HG03469 (cell line): ENCODE data around the gene GDF2.
A peak's percentile ranks its signal among the peaks of the same experiment; 100 is the strongest.

Source experiments
- ATAC-seq: cut with Tn5 transposase; IDR thresholded peaks from one replicate; pipeline ENCODE4 v1.9.1; 2021; ENCODE audit warnings: mild to moderate bottlenecking, moderate library complexity, moderate number of reproducible peaks; ENCODE audit not compliant: unreplicated experiment

Gene GDF2

DNA sequence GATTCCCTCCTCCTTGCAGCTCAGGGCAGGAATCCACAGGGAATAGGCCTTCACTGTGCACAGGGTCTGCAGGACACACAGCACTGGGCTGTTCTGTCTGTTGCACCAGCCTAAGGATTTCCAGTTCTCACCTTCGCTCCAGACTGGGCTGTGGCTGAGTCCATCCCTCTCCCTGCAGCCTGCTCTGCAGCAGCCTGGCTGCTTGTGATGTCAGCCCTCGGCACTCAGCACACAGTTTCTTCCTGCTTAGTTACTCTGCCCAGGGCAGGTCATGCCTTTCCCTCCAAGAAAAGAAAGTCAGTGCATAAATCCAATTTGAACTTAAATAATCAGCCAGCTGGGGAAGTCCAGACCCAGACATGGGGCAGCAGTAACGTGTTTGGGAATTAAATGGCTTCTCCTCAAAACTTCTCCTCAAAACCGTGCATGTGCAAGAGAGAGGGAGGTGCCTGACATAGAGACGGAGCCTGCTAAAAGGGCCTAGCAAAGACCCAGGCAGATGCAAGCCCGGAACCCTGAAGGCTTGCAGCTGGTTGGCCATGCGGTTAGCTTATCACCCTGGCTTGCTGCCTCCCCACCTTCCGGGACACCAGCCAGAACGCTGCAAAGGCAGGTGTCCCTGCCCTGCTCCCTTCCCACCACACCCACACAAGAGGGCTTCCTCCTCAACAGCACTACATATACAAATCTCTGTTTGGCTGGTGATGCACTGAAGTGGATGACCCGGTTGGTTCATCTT is 10.9 kb upstream of the GDF2 start:
- no peak for ATAC-seq

- peak; percentile 62 for ATAC-seq
Measured at GRCh38 chr10:47311932-47312662, 10.2 kb upstream of the GDF2 start.

DNA sequence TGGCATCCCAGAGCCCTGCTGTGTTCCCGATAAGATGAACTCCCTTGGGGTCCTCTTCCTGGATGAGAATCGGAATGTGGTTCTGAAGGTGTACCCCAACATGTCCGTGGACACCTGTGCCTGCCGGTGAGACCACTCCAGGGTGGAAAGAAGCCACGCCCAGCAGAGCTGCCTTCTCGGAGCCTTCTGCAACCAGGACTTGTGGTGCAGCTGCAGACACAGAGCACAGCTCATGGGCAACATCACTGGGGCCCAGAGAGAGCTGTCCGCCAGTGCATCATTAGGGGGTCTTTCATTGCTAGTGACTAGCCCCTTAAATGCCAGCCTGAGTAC is 9.6 kb upstream of the GDF2 start:
- no peak for ATAC-seq

GRCh38 chr10:47314416-47314970 is 7.8 kb upstream of the GDF2 start:
- no peak for ATAC-seq

DNA sequence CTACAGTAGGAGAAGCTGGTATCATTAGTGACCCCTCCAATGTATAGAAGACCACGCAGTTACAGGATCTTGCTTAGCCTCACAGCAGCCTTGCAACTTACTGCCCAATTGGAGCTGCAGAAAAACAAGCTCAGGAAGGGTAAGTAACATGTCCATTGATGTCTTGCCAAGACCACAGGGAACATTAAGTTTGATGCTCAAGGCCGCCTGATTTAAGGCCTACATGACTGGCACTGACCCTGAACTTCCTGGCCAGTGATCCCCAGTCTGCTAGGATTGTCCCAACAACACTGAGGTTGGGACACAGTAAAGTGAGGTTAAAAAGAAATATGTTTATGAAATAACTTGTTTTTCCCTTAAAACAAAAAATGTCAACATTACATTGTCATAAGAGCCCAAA is 6.8 kb upstream of the GDF2 start:
- no peak for ATAC-seq

DNA sequence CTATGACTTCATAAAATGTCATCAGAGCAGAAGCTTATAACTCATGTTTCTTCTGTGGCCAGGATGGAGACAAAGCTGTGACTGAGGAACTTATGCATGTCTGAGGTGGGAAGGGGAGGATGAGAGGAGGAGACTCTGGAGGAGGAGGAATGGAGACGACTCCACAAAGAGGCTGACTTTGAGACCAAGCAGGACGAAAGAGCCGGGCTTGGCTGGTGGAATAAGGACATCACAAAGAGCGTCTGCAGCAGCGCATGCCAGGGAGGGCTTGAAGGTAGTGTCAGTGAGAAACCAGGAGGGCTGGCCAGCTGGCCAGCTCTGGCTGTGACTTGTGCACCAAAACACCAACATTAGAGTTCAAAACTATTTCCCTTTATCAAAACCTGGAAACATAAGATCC is 6.1 kb upstream of the GDF2 start:
- ATAC-seq: no peak

GRCh38 chr10:47317251-47317650 is 5.0 kb upstream of the GDF2 start:
- no peak for ATAC-seq

GRCh38 chr10:47318706-47319105 is 3.5 kb upstream of the GDF2 start:
- no peak for ATAC-seq

DNA sequence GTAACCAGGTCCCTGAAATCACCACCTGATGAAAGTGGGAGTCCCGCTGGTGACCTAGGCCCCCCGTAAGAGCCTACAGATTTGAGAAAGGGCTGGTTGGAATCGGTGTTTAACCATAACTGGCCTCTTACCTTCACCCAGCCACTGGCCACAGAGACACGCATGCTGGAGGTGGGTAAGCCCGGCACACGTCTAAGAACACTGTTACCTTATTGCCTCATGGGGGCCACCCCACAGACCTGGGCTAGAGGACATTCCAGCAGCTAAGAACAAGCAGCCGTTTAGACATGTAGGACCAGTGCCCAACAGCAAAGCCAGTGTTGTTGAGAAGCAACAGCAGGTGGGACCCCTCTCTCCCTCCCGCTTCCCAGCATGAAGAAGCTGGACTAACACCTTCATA is 2.5 kb upstream of the GDF2 start:
- no peak for ATAC-seq

GRCh38 chr10:47320812-47321211 is 1.4 kb upstream of the GDF2 start:
- no peak for ATAC-seq

DNA sequence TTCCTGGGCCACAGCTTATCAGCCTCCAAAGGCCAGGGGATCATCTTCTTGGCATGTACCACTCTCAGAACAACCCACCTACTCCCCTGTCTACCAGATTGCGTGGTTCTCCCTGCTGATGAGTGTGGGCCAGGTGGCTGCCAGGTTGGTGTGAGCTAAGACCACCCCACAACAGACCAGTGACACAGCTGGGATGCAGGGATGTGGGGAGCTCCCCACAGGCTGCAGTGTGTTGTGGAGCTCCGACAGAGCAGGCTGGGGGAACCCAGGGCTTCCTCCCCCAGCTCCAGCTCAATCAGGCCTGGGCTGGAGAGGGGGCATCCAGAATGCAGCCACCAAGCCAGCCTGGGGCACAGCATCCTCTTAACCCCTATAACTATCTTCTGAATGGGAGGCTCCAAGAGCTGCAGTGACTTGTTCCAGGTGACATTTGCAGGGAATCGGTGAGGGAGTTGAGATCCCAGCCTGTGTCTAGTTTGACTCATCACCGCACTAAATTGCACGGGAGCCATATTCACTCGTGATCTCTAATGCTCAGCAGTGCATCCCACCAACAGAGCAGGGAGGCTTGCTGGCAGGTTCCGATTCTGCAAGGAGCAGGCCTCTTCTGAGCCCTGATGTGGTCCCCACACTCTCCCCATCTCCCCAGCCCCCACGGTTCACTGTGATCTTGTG is 596 bp upstream of the GDF2 start:
- no peak for ATAC-seq

DNA sequence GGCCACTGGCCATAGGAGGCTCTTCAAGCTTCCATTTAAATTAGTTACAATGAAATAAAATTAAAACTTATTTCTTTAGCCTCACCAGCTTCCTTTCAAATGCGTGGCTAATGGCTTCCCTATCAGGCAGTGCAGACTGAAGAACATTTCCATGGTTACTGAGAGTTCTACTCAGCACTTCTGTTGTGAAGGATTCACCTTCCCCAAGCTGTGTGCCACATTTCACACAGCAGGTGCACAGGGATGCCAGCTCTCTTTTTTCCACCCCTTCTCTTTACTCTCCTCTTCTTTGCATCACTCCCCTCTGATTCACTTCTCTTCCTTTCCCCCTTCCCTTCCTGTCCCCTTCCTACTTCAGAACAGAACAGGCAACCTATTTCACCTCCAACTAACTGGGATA is 833 bp downstream of the GDF2 start:
- ATAC-seq: no peak

- ATAC-seq: no peak
Measured at GRCh38 chr10:47323636-47324296, 1.5 kb downstream of the GDF2 start.

GRCh38 chr10:47325303-47326291 is 3.3 kb downstream of the GDF2 start:
- ATAC-seq: no peak

DNA sequence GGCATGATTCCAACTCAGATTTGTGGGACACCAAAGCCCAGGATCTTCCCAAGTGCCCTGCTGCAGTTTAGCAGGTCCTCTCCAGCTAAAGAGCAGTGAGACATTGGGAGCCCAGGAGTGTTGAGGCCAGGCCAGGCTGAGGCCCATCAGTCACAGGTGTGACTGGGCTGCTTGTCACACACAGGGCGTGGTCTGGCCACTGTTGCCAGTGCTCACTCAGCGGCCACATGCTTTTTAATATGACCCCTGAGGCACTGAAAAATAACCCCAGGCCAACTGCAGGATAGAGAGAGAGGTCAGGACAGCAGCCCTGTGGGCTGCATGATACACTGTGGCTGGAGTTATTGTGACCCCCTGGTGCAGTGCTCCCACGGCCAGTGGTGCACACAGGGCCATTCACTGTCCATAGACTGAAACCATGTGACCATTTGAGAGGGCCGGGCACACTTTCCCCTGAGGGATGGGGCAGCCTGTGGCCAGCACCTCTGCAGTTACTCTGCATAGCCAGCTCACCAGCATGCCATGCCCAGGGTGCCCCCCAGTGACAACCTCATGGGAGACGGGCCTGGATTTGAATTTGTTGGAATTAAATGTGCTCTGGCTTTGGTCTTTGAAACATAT is 4.2 kb downstream of the GDF2 start:
- no peak for ATAC-seq

GRCh38 chr10:47326927-47327330 is 4.7 kb downstream of the GDF2 start:
- ATAC-seq: no peak

DNA sequence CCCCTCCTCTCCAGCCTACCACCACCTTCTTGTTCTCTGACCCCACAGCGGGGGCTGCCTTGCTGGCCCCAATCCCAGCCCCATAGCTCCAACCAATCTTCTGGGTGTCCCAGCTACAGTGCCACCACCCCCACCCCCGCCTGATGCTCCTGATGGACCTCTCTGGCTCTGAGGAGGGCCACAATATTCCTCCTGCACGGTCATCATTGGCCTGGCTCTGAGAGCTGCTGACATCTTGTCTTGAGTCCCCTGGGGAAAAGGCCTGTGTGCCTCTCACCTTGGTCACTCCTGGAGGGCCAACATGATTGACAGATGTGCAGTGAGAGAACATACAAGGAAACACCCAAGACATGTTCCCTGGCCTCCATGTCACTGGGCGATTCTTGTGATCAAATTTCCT is 7.6 kb downstream of the GDF2 start:
- ATAC-seq: no peak

DNA sequence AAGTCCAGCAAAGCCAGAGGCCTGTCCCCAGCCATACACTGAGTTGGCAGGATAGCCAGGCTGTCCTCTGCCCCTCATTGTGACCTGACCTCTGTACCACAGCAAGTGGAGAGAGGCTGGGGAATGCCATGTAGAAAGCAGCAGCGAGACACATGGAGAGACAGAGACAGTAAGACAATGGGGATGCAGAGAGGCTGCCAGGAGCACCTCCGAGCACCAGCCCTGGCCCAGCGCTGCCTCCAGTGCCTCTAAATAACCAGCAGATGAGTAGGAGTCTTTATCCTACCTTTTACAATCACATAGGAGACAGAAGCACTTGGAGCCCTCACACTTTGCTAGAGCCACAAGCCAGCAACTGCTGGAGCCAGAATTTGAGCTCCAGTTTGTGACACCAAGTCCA is 8.1 kb downstream of the GDF2 start:
- ATAC-seq: no peak

DNA sequence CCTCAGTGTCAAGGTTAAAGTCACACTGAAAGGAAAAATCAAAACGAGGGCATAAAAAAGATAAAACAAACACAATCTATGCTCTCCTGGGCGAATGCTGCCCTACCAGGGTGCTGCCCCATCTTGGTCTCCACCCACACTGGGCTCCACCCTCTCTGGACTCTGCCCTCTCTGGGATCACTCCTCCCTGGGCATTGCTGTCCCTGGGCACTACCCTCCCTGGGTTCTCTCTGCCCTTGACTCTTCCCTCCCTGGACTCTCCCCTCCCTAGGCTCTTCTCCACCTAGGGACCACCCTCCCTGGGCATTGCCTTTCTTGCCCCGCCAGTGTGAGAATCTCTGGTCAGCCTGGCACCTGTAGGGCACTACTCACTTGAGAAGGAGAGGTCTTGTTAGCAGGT is 8.6 kb downstream of the GDF2 start:
- no peak for ATAC-seq

GRCh38 chr10:47331491-47331890 is 9.2 kb downstream of the GDF2 start:
- ATAC-seq: no peak
